GM18508 (cell line): ENCODE results near the gene LPP.

Source experiments
- ATAC-seq: cut with Tn5 transposase; IDR thresholded peaks from one replicate; pipeline ENCODE4 v1.9.1; 2021; ENCODE audit warnings: moderate number of reproducible peaks; ENCODE audit not compliant: insufficient read depth, unreplicated experiment

LPP gene

GRCh38 chr3:188900421-188900951, 746.5 kb downstream of the LPP start:
- ATAC-seq: no peak

- ATAC-seq: no peak
Observed at GRCh38 chr3:188901126-188901525, 747.2 kb downstream of the LPP start.

- ATAC-seq: no peak
Observed at GRCh38 chr3:188901671-188902287, 747.8 kb downstream of the LPP start.

DNA sequence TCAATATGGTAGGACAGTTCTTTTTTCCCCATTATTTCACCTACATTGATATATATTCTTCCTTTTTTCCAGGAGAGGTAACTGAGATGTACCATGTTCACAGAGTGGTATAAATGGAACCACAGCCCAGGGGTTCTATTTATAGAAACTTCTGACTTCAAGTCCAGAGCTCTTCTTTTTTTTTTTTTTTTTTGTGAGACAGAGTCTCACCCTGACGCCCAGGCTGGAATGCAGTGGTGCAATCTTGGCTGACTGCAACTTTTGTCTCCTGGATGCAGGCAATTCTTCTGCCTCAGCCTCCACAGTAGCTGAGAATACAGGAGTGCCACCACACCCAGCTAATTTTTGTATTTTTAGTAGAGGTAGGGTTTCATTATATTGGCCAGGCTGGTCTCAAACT, 750.7 kb downstream of the LPP start:
- ATAC-seq: no peak

GRCh38 chr3:188905547-188905946, 751.6 kb downstream of the LPP start:
- no peak for ATAC-seq

GRCh38 chr3:188906236-188906635, 752.3 kb downstream of the LPP start:
- no peak for ATAC-seq

GRCh38 chr3:188908002-188908850, 754.3 kb downstream of the LPP start:
- ATAC-seq: no peak

GRCh38 chr3:188911026-188911850, 757.3 kb downstream of the LPP start:
- no peak for ATAC-seq

DNA sequence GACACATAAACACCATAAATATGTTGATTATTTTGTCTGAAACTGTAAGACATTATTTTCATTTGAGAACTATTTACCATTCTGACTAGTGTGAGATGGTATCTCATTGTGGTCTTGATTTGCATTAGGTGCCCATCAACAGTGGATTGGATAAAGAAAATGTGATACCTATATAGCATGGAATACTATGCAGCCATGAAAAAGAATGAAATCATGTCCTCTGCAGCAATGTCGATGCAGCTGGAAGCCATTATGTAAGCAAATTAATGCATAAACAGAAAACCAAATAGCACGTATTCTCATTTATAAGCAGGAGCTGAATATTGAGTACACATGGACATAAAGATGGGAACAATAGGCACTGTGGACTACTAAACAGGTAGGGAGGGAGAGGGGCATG, 759.1 kb downstream of the LPP start:
- ATAC-seq: no peak

DNA sequence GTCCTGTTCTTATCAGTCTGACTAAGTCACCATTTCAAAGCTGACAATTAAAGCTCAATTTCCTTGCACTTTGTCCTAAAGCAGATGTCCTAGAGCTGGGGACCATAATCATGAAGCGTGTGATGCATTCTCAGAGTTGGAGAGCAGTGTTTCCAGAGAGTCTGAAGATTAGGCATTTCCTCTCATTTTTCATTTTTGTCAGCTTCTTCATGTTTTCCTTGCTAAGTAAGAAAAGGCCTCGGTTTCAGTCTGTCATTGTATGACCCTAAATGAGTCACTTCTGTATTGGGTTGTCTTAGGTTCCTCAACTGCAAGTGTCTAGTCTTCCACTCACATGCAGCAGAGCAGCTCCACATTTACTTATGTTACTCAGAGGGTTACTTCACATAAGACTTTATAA, 760.6 kb downstream of the LPP start:
- no peak for ATAC-seq

DNA sequence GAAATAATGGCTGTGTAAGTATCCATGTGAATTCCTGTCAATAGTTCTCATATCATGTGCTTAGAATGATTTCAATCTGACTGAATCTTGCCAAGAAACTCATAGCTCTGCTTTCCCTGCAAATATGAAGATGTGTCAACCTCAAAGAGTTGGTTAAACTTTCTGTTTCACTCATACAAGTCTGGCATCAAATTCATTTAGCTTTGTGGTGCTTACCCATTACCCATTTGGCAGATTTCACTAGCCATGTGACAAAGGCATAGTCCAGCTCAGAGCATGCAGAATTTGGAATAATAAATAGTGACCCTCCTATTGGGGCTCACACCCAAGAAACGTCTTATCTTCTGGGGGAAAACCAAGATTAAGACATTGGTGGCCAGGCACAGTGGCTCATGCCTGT, 761.2 kb downstream of the LPP start:
- ATAC-seq: no peak

GRCh38 chr3:188916934-188917401, 763.0 kb downstream of the LPP start:
- no peak for ATAC-seq

- no peak for ATAC-seq
Observed at GRCh38 chr3:188918093-188918492, 764.1 kb downstream of the LPP start.

GRCh38 chr3:188923671-188924070, 769.7 kb downstream of the LPP start:
- ATAC-seq: no peak

DNA sequence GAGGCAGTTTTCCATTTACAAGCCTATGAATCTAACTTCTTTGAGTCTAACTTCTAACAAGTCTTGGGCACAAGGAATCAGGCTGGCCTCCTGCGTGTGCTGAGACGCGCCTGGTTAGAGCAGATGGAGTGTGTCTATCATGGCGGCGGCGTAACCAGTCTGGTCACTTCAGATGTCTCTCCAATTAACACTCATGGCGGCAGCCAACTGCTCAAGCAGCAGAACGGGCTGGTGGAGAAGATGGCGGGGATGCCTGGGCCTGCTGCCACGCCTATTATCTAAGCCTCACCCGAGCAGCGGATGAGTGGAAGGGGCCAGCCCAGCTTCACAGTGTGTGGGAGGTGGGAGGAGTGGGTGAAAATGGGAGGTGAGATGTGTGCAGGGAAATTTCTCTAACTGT, 771.4 kb downstream of the LPP start:
- no peak for ATAC-seq

- no peak for ATAC-seq
Observed at GRCh38 chr3:188926111-188926510, 772.2 kb downstream of the LPP start.

DNA sequence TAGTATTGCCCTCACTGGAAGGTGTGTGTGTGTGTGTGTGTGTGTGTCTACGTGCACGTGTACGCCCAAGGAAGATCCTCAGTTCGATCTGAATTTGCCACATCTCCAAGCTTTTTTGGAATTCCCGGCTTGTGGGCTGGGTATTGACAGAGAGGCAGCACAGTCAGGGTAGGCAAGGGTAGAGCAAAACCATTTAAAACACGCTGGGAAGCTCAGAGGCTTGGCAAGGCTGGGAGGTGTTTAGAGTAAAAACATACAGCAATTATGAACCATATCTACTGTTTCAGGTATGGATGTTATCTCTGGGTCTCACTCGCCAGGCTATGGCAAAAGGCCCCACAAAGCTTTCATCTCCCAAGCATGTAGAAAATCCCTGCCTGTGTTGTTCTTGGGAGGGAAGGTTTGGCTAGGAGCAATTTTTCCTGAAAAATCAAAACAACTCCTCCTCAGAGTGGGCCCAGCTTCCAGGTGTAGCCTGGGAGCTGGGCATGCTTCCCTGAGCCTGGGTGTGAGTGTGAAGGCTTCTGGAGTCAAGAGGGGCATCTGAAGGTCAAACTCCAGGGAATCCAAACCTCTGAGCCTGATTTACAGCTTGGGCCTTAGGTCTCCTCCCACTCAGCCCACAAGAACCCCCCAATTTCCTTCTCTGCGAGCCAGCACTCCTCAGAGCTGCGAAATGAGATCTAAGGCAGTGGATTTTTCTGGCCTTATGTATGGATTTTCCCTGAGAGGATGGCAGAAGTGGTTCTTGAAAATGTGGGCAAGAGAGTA, 773.0 kb downstream of the LPP start:
- ATAC-seq: no peak

- ATAC-seq: no peak
Observed at GRCh38 chr3:188927971-188928370, 774.0 kb downstream of the LPP start.

DNA sequence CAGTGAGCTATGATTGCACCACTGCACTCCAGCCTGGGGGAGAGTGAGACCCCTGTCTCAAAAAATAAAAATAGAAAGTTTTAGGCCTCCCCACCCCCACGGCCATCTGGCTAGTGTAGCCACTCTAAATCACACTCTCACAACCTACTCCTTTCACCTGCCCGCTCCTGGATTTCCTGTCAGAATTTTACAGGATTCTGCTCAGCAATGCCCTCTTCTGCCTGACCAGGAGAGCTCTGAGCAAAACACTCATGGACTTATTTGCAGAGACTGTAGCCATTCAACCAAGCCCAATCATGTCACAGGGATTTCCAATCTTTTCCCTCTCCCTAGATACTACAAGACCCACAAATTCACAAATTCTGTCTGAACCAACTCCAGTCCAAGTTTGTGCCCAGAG, 775.2 kb downstream of the LPP start:
- no peak for ATAC-seq

DNA sequence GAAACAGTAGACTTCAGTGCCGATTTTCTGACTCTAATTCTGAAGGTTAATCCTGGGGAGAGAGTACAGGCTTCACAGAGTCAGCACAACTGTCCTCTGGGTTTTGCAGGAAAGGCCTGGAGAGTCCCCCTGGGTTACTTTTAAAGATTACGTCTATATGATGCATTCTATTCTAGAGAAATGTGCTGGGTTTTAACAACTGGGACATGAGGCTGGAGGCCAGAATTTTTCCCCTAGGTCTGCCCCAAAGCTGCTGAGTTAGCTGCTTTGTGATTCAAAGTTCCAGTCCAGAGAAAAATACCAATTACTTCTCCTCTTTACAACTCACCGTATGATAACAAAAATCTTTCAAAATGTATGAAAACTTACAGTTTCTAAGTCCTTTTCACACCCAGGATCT, 777.1 kb downstream of the LPP start:
- ATAC-seq: no peak
